Brain microvascular endothelial cell (primary cell): ENCODE results near the gene DYNC1H1.

Experiments
- DNase-seq: peaks from one replicate; pipeline ENCODE4 v3.0.0-alpha.2; 2020
- H3K27ac ChIP-seq: fragments of 250-450 bp; sonication (Bioruptor Pico); 2 replicates; pipeline ENCODE4 v1.5.1; 2020; ENCODE audit warnings: mild to moderate bottlenecking, moderate library complexity
- H3K27me3 ChIP-seq: fragments of 250-450 bp; sonication (Bioruptor Pico); replicated peaks from 2 replicates; pipeline ENCODE4 v1.5.1; 2020; ENCODE audit warnings: mild to moderate bottlenecking
- H3K36me3 ChIP-seq: fragments of 250-450 bp; sonication (Bioruptor Pico); replicated peaks from 2 replicates; pipeline ENCODE4 v1.5.1; 2020; ENCODE audit warnings: mild to moderate bottlenecking
- H3K4me3 ChIP-seq: 2 replicates; pipeline ENCODE4 v1.5.1; 2011; ENCODE audit warnings: low read depth, mild to moderate bottlenecking, control low read depth, low read length, moderate library complexity
- CTCF ChIP-seq: IDR thresholded peaks from 2 replicates; pipeline ENCODE4 v1.5.1; 2011; ENCODE audit warnings: low read depth, mild to moderate bottlenecking, moderate library complexity, low read length, control low read depth, inconsistent platforms; ENCODE audit errors: missing control alignments
- in situ Hi-C: cut with HindIII; loops from 2 replicates; pipeline ENCODE4 v1.10.0; 2017; ENCODE audit warnings: low sequenced_read_pairs, low pct_ligation_motif_present

DYNC1H1 gene

GRCh38 chr14:102029956-102030355 is 65.6 kb downstream of the DYNC1H1 start:
- no peaks in the 10 kb centered on the region for H3K27me3 ChIP-seq
- TF ChIP-seq CTCF, result no peak
- in situ Hi-C loops, result loop anchor here (10.0 kb wide), 1 partner anchor 45 kb away; no protein-coding TSS in a partner anchor
- no peak overlapping the region for H3K4me3 ChIP-seq
- peak; percentile 63 for DNase-seq
- H3K27ac ChIP-seq, result no peak overlapping the region
- peaks cover 95% of the 10 kb centered on the region for H3K36me3 ChIP-seq

- Histone ChIP-seq H3K27ac (no peak overlapping the region), H3K4me3 (no peak overlapping the region), H3K27me3 (no peaks in the 10 kb centered on the region), H3K36me3 (peaks cover 97% of the 10 kb centered on the region)
- no peak for TF ChIP-seq CTCF
- no peak for DNase-seq
- in situ Hi-C loops, result loop anchor here (10.0 kb wide), 1 partner anchor 48 kb away; no protein-coding TSS in a partner anchor
These were observed 68.9 kb downstream of the DYNC1H1 start for GRCh38 chr14:102033241-102033640.

GRCh38 chr14:102034301-102034700 is 69.9 kb downstream of the DYNC1H1 start:
- Histone ChIP-seq H3K27ac (no peak overlapping the region), H3K27me3 (no peaks in the 10 kb centered on the region), H3K36me3 (peaks cover 97% of the 10 kb centered on the region), H3K4me3 (no peak overlapping the region)
- in situ Hi-C loops, result loop anchor here (10.0 kb wide), 1 partner anchor 50 kb away; no protein-coding TSS in a partner anchor
- no peak for DNase-seq
- TF ChIP-seq CTCF, result no peak

DNA sequence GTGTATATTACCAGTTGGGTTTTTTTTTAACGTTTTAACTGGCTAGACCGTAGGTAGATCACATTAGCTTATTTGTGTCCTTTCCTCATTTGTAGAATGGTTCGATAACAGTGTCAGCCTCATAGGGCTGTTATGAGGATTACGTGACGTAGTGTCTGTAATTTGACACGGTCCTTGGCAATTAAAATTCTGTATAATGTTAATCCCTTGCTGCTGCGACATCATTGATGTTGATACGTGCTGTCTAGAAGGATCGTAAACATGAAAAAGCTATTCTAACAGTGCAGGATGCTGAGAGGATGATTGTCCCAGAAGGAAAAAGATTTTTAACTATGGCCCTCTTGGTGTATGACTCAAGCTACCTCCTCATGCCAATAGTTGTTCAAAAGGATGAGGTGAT is 71.5 kb downstream of the DYNC1H1 start:
- Histone ChIP-seq H3K4me3 (no peak overlapping the region), H3K27me3 (no peaks in the 10 kb centered on the region), H3K36me3 (peaks cover 95% of the 10 kb centered on the region), H3K27ac (no peak overlapping the region)
- DNase-seq, result no peak
- no peak for TF ChIP-seq CTCF
- in situ Hi-C loops, result loop anchor here (10.0 kb wide), 1 partner anchor 51 kb away; no protein-coding TSS in a partner anchor

DNA sequence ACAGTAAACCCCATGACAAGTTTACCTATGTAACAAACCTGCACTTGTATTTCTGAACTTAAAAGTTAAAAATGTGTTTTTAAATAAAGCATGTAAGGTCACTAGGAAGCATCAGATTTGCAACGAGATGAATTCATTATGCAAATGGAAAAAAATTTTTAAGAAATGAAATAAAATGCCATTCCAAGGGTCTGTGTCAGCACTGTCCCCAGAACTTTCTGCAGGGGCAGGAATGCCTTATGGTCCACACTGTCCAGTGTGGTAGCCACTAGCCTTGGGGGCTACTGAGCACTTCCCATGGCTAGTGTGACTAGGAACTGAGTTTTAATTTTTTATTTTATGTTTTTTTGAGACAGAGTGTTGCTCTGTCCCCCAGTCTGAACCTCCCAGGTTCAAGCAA is 73.3 kb downstream of the DYNC1H1 start:
- no peak overlapping the region for H3K27ac ChIP-seq
- no peak for TF ChIP-seq CTCF
- no peak for DNase-seq
- in situ Hi-C loops, result loop anchor here (10.0 kb wide), 1 partner anchor 53 kb away; no protein-coding TSS in a partner anchor
- no peak overlapping the region for H3K4me3 ChIP-seq
- H3K27me3 ChIP-seq, result no peaks in the 10 kb centered on the region
- H3K36me3 ChIP-seq, result peaks cover 97% of the 10 kb centered on the region

DNA sequence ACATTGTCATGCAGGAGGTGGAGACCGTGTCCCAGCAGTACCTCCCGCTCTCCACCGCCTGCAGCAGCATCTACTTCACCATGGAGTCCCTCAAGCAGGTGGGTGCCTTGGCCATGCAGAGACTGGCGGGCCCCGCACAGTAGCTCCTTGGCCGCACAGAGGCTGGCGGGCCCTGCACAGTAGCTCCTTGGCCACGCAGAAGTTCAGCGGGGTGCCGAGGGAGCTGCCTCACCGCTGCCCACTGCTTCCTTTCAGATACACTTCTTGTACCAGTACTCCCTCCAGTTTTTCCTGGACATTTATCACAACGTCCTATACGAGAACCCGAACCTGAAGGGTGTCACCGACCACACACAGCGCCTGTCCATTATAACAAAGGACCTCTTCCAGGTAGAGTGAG is 74.8 kb downstream of the DYNC1H1 start:
- Histone ChIP-seq H3K4me3 (no peak overlapping the region), H3K36me3 (peaks cover 95% of the 10 kb centered on the region), H3K27ac (no peak overlapping the region), H3K27me3 (no peaks in the 10 kb centered on the region)
- no peak for TF ChIP-seq CTCF
- DNase-seq, result no peak
- in situ Hi-C loops, result loop anchor here (10.0 kb wide), 1 partner anchor 54 kb away; no protein-coding TSS in a partner anchor
